GM23338 (cell line): ENCODE measurements around the gene CTSW. TPM values are rescaled to one million over a fixed set of nuclear protein-coding genes. Genes with fewer than 3 reads are reported as not detected.

Experiments
- ATAC-seq: fragments of 200-7000 bp; cut with Tn5 transposase; 3 replicates; pipeline ENCODE4 v1.9.1; 2020
- DNase-seq: peaks from one replicate; pipeline ENCODE4 v3.0.0-alpha.2; 2015; ENCODE audit warnings: low spot score
- H2AFZ ChIP-seq: fragments of 200-600 bp; sonication (generic); 2 replicates; pipeline ENCODE4 v1.8.0; 2016; ENCODE audit warnings: antibody characterized with exemption, mild to moderate bottlenecking, moderate library complexity
- H3F3A ChIP-seq: fragments of 200-600 bp; sonication (generic); replicated peaks from 2 replicates; pipeline ENCODE4 v1.8.0; 2017; ENCODE audit warnings: antibody characterized with exemption, mixed run types, low read depth
- H3K27ac ChIP-seq: fragments of 200-600 bp; sonication (generic); 2 replicates; pipeline ENCODE4 v1.6.1; 2016; ENCODE audit warnings: low read depth
- H3K27me3 ChIP-seq: fragments of 200-600 bp; sonication (generic); 2 replicates; pipeline ENCODE4 v1.8.0; 2016; ENCODE audit warnings: mild to moderate bottlenecking, mixed run types, moderate library complexity; ENCODE audit not compliant: insufficient read depth
- H3K36me3 ChIP-seq: fragments of 200-600 bp; sonication (generic); 2 replicates; pipeline ENCODE4 v1.8.0; 2016; ENCODE audit warnings: mild to moderate bottlenecking; ENCODE audit not compliant: insufficient read depth
- H3K4me1 ChIP-seq: fragments of 200-600 bp; sonication (generic); 2 replicates; pipeline ENCODE4 v1.8.0; 2016; ENCODE audit warnings: mild to moderate bottlenecking, moderate library complexity; ENCODE audit not compliant: insufficient read depth
- H3K4me2 ChIP-seq: fragments of 200-600 bp; sonication (generic); 2 replicates; pipeline ENCODE4 v1.7.1; 2017; ENCODE audit warnings: mixed run types
- H3K4me3 ChIP-seq: fragments of 200-600 bp; sonication (generic); 2 replicates; pipeline ENCODE4 v1.6.1; 2016; ENCODE audit warnings: mixed run types
- H3K79me2 ChIP-seq: fragments of 200-600 bp; sonication (generic); replicated peaks from 2 replicates; pipeline ENCODE4 v1.8.0; 2017; ENCODE audit warnings: mild to moderate bottlenecking; ENCODE audit not compliant: insufficient read depth
- H3K9me2 ChIP-seq: fragments of 200-600 bp; sonication (generic); 2 replicates; pipeline ENCODE4 v1.8.0; 2017; ENCODE audit not compliant: insufficient read depth
- H4K20me1 ChIP-seq: fragments of 200-600 bp; sonication (generic); replicated peaks from 2 replicates; pipeline ENCODE4 v1.8.0; 2017; ENCODE audit warnings: mild to moderate bottlenecking; ENCODE audit not compliant: insufficient read depth
- H3K27ac Mint-ChIP-seq: 2 replicates; pipeline ENCODE4 v1.8.0; 2020; ENCODE audit warnings: inconsistent platforms, mild to moderate bottlenecking, moderate library complexity, mixed read lengths
- H3K27me3 Mint-ChIP-seq: 3 replicates; pipeline ENCODE4 v1.8.0; 2022; ENCODE audit warnings: low read depth, mild to moderate bottlenecking, moderate library complexity, mixed read lengths, inconsistent platforms; ENCODE audit not compliant: insufficient read depth, poor library complexity
- H3K36me3 Mint-ChIP-seq: 3 replicates; pipeline ENCODE4 v1.8.0; 2021; ENCODE audit warnings: low read depth, mild to moderate bottlenecking, inconsistent platforms, moderate library complexity, mixed read lengths
- H3K4me1 Mint-ChIP-seq: 3 replicates; pipeline ENCODE4 v1.8.0; 2020; ENCODE audit warnings: mild to moderate bottlenecking, inconsistent platforms, mixed read lengths
- H3K4me3 Mint-ChIP-seq: 3 replicates; pipeline ENCODE4 v1.8.0; 2021; ENCODE audit warnings: moderate library complexity, mild to moderate bottlenecking, inconsistent platforms, mixed read lengths
- H3K9me3 Mint-ChIP-seq: 3 replicates; pipeline ENCODE4 v1.8.0; 2020; ENCODE audit warnings: moderate library complexity, mild to moderate bottlenecking, inconsistent platforms, mixed read lengths
- CREB1 ChIP-seq: fragments of 250-450 bp; sonication (Bioruptor Pico); IDR thresholded peaks from 2 replicates; pipeline ENCODE4 v1.5.0; 2020; ENCODE audit warnings: low read depth, mild to moderate bottlenecking, moderate library complexity
- CTCF ChIP-seq, 2 experiments: fragments of 200-600 bp in 1 of 2; sonication (generic) in 1 of 2; conservative IDR thresholded peaks; 2 replicates each; pipeline versions ENCODE4 v1.5.1 to v1.6.1; 2016 to 2017; ENCODE audit warnings: antibody characterized with exemption in 2 of 2, low read depth in 2 of 2, mild to moderate bottlenecking in 2 of 2, moderate library complexity in 1 of 2
- ETS1 ChIP-seq: IDR thresholded peaks from 2 replicates; pipeline ENCODE4 v1.6.1; 2016; ENCODE audit warnings: antibody characterized with exemption
- EZH2 ChIP-seq: fragments of 200-600 bp; sonication (generic); IDR thresholded peaks from one replicate; pipeline ENCODE4 v1.8.0; 2017; ENCODE audit warnings: antibody characterized with exemption, mild to moderate bottlenecking, low read depth; ENCODE audit not compliant: unreplicated experiment
- EZH2phosphoT487 ChIP-seq: fragments of 200-600 bp; sonication (generic); IDR thresholded peaks from one replicate; pipeline ENCODE4 v1.8.1; 2018; ENCODE audit warnings: antibody characterized with exemption; ENCODE audit not compliant: unreplicated experiment
- POLR2AphosphoS5 ChIP-seq: IDR thresholded peaks from 2 replicates; pipeline ENCODE4 v1.6.1; 2016; ENCODE audit warnings: antibody characterized with exemption, low read depth
- REST ChIP-seq: IDR thresholded peaks from one replicate; pipeline ENCODE4 v1.6.1; 2018; ENCODE audit warnings: antibody characterized with exemption; ENCODE audit not compliant: unreplicated experiment
- ZNF331 ChIP-seq: fragments of 250-450 bp; sonication (Bioruptor Pico); IDR thresholded peaks from 2 replicates; pipeline ENCODE4 v1.5.0; 2020; ENCODE audit warnings: low read depth, mild to moderate bottlenecking, moderate library complexity
- polyA plus RNA-seq: library from polyadenylated mRNA; unstranded; fragments of >200 nt; fragmentation: Nextera tagmentation; extraction: Ambion mirVana; gene quantifications from 2 replicates; pipeline ENCODE4 v1.2.1, GENCODE V29; 2016
- total RNA-seq: library from RNA; depleted of rRNA; stranded (reverse); fragments of >200 nt; shearing (Covaris generic); gene quantifications from 2 replicates; pipeline ENCODE4 v1.2.3, GENCODE V29; 2014

Gene CTSW
- total and polyA plus RNA-seq, 2 experiments from 2014 or later = not detected

GRCh38 chr11:65882120-65883057 is 2.8 kb downstream of the CTSW start:
- Mint-ChIP-seq H3K27ac (no peak overlapping the region), H3K4me1 (peaks cover 13% of the 10 kb centered on the region), H3K9me3 (peaks cover 2% of the 10 kb centered on the region; the same call in 1 of the 3 replicates), H3K4me3 (no peak overlapping the region), H3K36me3 (peaks cover 44% of the 10 kb centered on the region), H3K27me3 (peaks cover 16% of the 10 kb centered on the region)
- DNase-seq (no peak), ATAC-seq (no peak)
- Histone ChIP-seq H3K36me3 (peaks cover 14% of the 10 kb centered on the region; the same call in 1 of the 2 replicates), H2AFZ (no peak overlapping the region), H4K20me1 (peaks cover 15% of the 10 kb centered on the region; the same call in 1 of the 2 replicates), H3K79me2 (0 out of 2 replicates have a peak, but pooled peaks cover 9% of the 10 kb centered on the region), H3K9me2 (no peaks in the 10 kb centered on the region), H3K4me3 (no peak overlapping the region), H3K27ac (no peak overlapping the region), H3F3A (peaks cover 16% of the 10 kb centered on the region), H3K27me3 (no peaks in the 10 kb centered on the region), H3K4me1 (peaks cover 5% of the 10 kb centered on the region; the same call in 1 of the 2 replicates), H3K4me2 (no peak overlapping the region)
- TF ChIP-seq POLR2AphosphoS5 (no peak), REST (no peak), ETS1 (no peak), EZH2 (no peak), EZH2phosphoT487 (no peak), ZNF331 (CRISPR knock-in tag) (no peak), CTCF (conservative IDR thresholded peaks at IDR 0.05; ENCODE audit: low read depth in 2 of 2) (no peak), CREB1 (no peak)
